Stimulated activated CD8-positive, alpha-beta memory T cell treated with anti-CD3 and anti-CD28 coated beads, Interleukin-12 subunit alpha, Interleukin-12 subunit beta, amount 100 ng/mL, for 4 hours (primary cell): Measurements from ENCODE around the gene TGM3.

Source experiments
- DNase-seq: peaks from one replicate; pipeline ENCODE4 v3.0.0-alpha.2; 2020; ENCODE audit warnings: low read depth

TGM3 gene

GRCh38 chr20:2381303-2381702, 85.5 kb downstream of the TGM3 start:
- DNase-seq = no peak

- no peak for DNase-seq
These were observed 87.0 kb downstream of the TGM3 start for GRCh38 chr20:2382833-2383232.

- no peak for DNase-seq
These were observed 89.2 kb downstream of the TGM3 start for GRCh38 chr20:2385026-2385425.

- no peak for DNase-seq
These were observed 89.7 kb downstream of the TGM3 start for GRCh38 chr20:2385496-2385895.

- DNase-seq = no peak
These were observed 90.8 kb downstream of the TGM3 start for GRCh38 chr20:2386516-2387179.

- DNase-seq = no peak
These were observed 91.4 kb downstream of the TGM3 start for GRCh38 chr20:2387180-2387577.

- no peak for DNase-seq
These were observed 91.8 kb downstream of the TGM3 start for GRCh38 chr20:2387580-2387979.
